ENCODE results near the gene PMFBP1. TPM values are rescaled to one million over a fixed set of nuclear protein-coding genes. Genes with fewer than 3 reads are reported as not detected.
A peak's percentile ranks its signal among the peaks of the same experiment; 100 is the strongest.

The PMFBP1 gene
- total RNA-seq, result 0.66 TPM

- DNase-seq (ENCODE audit: low spot score), result peak; percentile 69
Measured at GRCh38 chr16:72172105-72173034, at the start of gene PMFBP1. Gene PMFBP1 (minus strand): TSS chr16:72172155. CDS start chr16:72171208, 947 bp downstream.

GRCh38 chr16:72221630-72222024 lies 49.7 kb upstream of the PMFBP1 start:
- DNase-seq (ENCODE audit: low spot score), result no peak

- no peak for DNase-seq (ENCODE audit: low spot score)
Measured at GRCh38 chr16:72220875-72221629, 49.1 kb upstream of the PMFBP1 start.

GRCh38 chr16:72219282-72219681 lies 47.3 kb upstream of the PMFBP1 start:
- DNase-seq (ENCODE audit: low spot score), result no peak

GRCh38 chr16:72216767-72217166 lies 44.8 kb upstream of the PMFBP1 start:
- DNase-seq (ENCODE audit: low spot score), result no peak

- DNase-seq (ENCODE audit: low spot score), result no peak
Measured at GRCh38 chr16:72214821-72215220, 42.9 kb upstream of the PMFBP1 start.

GRCh38 chr16:72211110-72211509 lies 39.2 kb upstream of the PMFBP1 start:
- no peak for DNase-seq (ENCODE audit: low spot score)

GRCh38 chr16:72210555-72210954 lies 38.6 kb upstream of the PMFBP1 start:
- no peak for DNase-seq (ENCODE audit: low spot score)

- DNase-seq (ENCODE audit: low spot score), result no peak
Measured at GRCh38 chr16:72210072-72210471, 38.1 kb upstream of the PMFBP1 start.

GRCh38 chr16:72206299-72206698 lies 34.3 kb upstream of the PMFBP1 start:
- DNase-seq (ENCODE audit: low spot score), result peak; percentile 19

GRCh38 chr16:72203401-72203800 lies 31.4 kb upstream of the PMFBP1 start:
- DNase-seq (ENCODE audit: low spot score), result peak; percentile 28

- no peak for DNase-seq (ENCODE audit: low spot score)
Measured at GRCh38 chr16:72202014-72202413, 30.1 kb upstream of the PMFBP1 start.

- DNase-seq (ENCODE audit: low spot score), result no peak
Measured at GRCh38 chr16:72201387-72201786, 29.4 kb upstream of the PMFBP1 start.

GRCh38 chr16:72199761-72200337 lies 27.9 kb upstream of the PMFBP1 start:
- DNase-seq (ENCODE audit: low spot score), result no peak

GRCh38 chr16:72198771-72199201 lies 26.8 kb upstream of the PMFBP1 start:
- no peak for DNase-seq (ENCODE audit: low spot score)

- DNase-seq (ENCODE audit: low spot score), result peak; percentile 37
Measured at GRCh38 chr16:72198021-72198711, 26.2 kb upstream of the PMFBP1 start.

- DNase-seq (ENCODE audit: low spot score), result no peak
Measured at GRCh38 chr16:72197545-72197944, 25.6 kb upstream of the PMFBP1 start.

- no peak for DNase-seq (ENCODE audit: low spot score)
Measured at GRCh38 chr16:72195609-72196008, 23.7 kb upstream of the PMFBP1 start.

- no peak for DNase-seq (ENCODE audit: low spot score)
Measured at GRCh38 chr16:72191551-72191950, 19.6 kb upstream of the PMFBP1 start.

- no peak for DNase-seq (ENCODE audit: low spot score)
Measured at GRCh38 chr16:72189865-72190371, 18.0 kb upstream of the PMFBP1 start.

- DNase-seq (ENCODE audit: low spot score), result no peak
Measured at GRCh38 chr16:72188541-72188940, 16.6 kb upstream of the PMFBP1 start.

- DNase-seq (ENCODE audit: low spot score), result no peak
Measured at GRCh38 chr16:72187551-72187950, 15.6 kb upstream of the PMFBP1 start.

All from mucosa of gallbladder (tissue), 1 donor.